GM19324 (cell line): Measurements from ENCODE around the gene DIP2C.
"Not testable (repeated sequence)": the region's sequence is repeated elsewhere in the genome, so short reads cannot be mapped to it uniquely, and the experiment has no call there.

Experiments used
- ATAC-seq: cut with Tn5 transposase; IDR thresholded peaks from one replicate; pipeline ENCODE4 v1.9.1; 2021; ENCODE audit warnings: mild to moderate bottlenecking, moderate library complexity; ENCODE audit not compliant: unreplicated experiment, low FRiP score

The DIP2C gene

DNA sequence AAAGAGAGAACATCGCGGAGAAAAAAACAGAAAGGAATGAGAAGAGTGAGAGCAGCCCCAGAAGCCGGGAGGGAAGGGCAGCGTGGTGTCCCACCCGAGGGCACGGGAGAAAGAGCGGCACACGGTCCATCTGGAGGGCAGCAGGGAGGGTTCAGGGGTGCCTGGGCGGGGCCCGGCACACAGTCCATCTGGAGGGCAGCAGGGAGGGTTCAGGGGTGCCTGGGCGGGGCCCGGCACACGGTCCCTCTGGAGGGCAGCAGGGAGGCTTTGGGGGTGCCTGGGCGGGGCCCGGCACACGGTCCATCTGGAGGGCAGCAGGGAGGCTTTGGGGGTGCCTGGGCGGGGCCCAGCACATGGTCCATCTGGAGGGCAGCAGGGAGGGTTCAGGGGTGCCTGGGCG lies 381.8 kb downstream of the DIP2C start:
- ATAC-seq = no peak

DNA sequence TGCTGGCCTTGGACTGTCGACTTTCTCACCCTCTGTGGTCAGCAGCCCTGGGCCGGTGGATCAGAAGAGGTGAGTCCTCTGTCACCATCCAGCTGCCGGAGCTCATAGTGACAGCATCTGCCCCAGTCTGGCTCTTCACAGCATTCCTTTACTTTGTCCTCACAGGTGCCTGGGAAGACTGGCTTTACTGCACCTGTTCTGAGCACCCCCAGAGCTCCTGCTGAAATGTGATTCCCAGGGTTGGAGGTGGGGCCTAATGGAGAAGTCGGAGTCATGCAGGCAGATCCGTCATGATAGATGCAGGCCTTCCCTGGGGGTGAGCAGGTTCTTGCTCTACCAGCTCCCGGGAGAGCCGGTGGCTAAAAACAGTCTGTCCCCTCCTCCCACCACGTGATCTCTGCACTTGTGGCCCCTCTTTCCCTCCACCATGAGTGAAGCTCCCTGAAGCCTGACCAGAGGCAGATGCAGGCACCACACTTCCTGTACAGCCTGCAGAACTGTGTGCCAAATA lies 382.7 kb downstream of the DIP2C start:
- ATAC-seq = no peak

DNA sequence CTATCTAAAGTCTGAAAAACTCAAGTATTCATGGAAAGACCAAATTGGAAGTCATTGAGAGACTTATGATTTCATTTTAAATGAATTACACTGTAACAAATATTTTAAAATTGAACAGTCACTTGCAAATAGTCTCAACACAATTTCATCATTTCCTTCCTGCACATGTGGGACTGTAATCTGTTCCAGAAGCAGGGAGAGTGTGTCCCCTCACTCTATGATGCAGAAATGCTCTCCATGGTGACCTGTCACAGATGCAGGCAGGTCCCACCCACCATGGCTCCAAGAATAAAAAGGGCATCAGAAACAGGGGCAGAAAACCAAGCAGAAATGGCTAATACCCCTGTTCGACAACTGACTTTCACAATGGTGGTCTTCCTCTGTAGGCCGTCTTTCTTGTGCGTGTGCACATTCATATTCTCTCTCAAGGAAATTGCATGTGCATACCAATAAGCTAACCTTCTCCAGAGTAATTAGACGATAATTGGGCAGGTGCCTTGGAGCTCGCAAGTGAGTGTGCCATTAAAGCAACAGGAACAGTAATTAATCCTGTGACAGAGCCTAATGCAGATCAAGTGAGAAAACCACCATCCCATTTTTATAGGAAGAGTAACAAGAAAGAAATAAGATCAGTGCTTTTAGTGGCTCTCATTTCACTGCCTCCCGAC lies 383.3 kb downstream of the DIP2C start:
- no peak for ATAC-seq

DNA sequence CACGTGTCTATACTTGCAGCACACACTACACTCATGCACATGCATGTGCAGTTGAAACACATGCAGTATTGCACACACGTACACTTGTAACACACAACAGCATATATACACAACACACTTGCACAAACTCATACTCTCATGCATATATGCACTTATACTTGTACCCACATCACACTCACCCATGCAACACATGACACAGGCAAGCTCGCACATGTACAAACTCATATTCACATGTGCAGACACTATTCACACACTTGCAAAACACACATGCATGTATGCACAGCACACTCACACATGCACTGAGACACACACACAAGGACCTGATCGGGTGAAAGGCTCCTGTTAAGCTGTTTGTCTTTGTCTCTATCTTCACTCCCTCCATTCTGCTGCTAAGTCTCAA lies 384.4 kb downstream of the DIP2C start:
- ATAC-seq = no peak

DNA sequence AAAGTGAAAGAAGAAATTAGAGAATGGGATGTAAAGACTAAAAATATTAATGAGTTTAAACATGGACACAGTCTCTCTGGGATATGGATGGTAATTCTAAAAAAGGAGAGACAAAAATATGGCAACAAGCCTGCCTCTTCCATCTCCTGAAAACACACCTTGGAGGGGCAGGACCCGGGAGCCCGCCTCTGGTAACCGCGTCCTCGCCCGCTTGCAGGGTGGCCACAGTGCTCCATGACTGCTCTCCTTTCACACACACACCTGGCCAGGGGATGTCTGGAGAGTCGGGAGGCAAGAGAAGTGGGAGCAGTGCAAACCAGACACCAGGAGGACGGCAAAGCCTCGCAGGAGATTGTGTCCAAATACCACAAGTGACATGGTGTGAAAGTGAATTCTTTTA lies 387.9 kb downstream of the DIP2C start:
- no peak for ATAC-seq

DNA sequence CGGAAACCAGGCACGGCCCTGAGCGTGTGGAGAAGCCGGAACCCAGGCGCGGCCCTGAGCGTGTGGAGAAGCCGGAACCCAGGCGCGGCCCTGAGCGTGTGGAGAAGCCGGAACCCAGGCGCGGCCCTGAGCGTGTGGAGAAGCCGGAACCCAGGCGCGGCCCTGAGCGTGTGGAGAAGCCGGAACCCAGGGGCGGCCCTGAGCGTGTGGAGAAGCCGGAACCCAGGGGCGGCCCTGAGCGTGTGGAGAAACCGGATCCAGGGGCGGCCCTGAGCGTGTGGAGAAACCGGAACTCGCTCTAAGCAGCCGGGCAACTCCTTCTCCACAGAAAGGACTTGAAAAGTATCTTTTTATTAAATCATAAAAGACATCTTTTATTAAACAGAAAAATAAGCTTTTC lies 388.9 kb downstream of the DIP2C start:
- ATAC-seq = not testable (repeated sequence)

DNA sequence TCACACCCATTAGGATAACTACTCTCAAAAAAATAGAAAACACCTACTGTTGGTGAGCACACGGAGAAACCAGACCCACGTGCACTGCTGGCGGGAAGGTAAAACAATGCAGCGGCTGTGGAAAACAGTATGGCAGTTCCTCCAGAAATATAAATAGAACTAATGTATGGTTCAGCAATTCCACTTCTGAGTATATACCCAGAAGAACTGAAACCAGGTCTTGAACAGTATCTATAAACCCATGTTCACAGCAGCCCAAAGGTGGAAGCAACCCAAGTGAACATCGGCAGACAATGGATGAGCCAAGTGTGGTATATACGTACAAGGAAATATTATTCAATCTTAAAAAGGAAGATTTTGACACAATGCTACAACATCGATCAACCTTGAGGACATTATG lies 389.5 kb downstream of the DIP2C start:
- no peak for ATAC-seq

DNA sequence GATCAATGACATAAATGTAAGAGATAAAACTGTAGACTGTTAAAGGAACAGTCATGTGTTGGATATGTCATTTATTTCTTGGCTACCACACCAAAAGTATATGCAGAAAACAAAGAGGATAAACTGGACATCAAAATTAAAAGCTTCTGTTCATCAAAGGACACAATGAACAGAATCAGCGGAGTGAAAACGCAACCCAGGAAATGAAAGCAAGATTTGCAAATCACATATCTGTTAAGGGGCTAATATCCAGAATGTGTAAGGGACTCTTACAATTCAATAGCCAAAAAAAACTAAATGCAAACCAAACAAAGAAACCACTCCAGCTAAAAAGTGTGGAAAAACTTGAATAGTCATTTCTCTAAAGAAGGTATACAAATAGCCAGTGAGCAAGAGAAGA lies 390.0 kb downstream of the DIP2C start:
- ATAC-seq = no peak

DNA sequence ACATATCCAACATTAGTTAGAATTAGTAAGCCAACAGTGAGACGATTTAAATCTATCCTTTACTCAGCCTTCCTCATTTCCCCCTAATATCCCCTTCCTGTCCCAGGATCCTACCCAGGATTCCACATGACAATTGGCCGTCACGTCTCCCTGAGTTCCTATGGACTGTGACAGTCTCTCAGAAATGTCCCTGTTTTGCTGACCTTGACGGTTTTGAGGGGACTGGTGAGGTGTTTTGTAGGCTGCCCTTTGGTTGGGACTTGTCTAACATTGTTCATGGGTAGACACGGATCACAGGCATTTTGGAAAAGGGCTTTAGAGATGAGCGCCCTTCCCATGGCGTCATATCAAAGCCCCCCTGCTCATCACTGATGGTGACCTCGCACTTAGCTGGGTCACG lies 391.4 kb downstream of the DIP2C start:
- no peak for ATAC-seq

DNA sequence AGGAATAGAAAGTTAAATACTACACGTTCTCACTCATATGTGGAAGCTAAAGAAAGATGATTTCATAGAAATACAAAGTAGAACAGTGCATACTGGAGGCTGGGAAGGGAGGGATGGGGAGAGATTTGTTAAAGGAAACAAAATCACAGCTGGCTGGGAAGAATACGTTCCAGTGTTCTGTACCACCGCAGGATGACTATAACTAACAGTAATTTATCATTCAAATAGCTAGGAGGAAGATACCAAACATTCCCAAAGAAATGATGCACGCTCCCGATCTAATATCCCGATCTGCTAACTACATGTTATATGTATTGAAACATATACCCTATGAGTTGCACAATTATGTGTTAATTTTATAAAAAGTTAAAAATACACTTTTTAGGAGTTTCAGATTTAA lies 391.9 kb downstream of the DIP2C start:
- ATAC-seq = no peak

DNA sequence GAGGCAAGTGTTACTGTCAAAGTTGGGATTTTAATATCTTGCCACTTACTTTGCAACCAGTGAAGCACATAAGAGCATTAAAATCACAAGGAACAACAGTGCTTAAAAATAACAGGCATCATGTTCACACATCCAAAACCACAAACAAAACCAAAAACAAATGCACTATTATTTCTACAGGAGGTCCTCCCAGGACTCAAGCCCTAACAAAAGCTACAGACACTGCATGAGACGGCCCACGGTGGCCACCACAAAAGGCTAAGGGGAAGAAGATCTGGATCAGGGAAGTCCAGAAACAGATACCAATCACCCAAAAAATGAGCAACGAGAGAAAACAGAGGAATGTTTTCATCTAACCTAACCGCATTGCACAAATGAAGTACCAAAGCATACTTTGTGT lies 395.8 kb downstream of the DIP2C start:
- no peak for ATAC-seq

DNA sequence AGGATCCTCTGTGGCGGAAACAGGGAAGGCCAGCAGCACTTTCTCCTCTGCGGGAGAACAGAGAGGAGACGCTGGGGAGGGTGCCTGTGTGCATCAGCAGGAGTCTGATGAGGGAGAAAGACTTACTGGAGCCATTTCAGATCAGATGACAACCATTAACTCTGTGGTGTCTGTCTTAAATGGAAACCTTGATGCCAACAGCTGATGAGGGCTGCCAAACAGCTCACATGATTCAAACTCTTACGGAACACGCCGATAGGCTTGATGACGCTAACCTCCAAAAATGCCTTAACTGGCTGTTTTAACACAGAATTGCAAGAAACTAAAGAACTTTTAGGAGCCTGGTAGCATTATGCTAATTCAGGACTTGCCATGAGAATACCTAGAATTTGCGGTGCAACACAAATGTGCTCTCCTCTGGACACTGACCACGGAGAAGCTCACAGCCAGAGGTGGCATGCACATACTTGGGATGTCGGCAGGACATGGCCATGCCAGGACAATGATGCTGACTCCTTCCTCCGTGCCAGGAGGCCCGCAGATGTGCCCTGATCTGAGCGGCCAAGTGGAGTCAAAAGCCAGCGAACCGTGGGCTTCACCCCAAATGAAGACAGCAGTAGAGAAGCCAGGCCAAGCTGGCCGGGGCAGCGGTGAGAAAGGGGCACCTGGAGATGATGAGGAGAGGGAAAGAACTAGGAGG lies 399.3 kb downstream of the DIP2C start:
- ATAC-seq = no peak

DNA sequence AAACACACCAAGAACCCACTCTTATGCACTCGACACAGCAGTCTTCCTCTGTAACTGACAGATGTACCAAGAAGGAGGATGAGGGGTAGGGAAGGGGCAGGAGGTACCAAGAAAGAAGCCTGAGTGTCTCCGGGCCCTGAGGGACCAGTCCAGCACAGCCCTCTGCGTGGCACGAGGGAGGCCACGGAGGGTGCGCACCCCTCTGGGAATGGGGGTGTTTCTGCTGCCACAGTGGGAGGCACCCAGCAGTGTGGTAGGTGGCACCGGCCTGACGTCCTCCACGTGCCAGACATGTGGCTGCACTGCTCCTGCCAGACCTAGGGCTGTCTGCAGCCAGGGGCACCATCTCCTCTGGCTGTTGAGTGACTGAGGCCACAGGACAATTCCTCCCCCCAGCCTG lies 399.9 kb downstream of the DIP2C start:
- ATAC-seq = no peak

DNA sequence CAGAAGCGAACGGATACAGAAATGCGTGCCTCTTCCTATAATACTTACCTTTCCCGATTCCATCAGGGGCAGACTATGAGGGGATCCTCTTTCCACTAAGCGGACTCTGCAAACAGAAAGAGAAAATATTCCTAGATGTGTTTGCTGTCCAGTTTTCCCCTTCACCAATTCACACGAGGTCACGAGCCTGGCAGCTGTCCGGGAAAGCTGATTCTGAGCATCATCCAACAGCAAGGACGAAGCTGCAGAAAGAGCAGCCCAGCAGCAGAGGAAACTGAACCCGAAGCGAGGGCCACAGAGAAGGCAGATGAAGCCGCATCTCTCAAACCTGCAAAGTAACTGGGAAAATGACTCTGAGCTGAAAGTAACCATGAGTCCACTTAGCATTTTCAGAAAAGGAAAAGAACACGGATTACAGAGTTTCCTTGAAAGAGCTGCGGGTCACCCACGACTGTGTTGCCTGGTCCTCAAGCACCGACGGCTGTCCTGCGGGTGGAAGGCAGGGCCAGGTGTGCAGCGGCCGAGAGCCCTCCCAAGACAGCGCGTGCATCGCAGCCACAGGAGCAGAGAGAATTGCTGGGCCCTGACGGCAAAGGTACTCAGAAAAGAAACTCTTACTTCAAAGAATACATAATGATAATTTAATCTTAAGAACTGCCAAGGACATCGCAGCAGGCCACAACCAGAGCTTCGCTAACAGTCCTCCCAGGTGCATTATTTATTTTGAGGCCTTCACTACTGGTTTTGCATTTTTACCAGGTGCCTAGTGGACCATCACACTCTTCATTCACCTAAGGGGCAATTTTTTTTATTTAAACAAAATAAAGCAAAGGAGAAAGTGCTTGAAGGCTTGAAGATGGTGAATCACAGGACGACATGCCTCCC lies 400.9 kb downstream of the DIP2C start:
- ATAC-seq = no peak

DNA sequence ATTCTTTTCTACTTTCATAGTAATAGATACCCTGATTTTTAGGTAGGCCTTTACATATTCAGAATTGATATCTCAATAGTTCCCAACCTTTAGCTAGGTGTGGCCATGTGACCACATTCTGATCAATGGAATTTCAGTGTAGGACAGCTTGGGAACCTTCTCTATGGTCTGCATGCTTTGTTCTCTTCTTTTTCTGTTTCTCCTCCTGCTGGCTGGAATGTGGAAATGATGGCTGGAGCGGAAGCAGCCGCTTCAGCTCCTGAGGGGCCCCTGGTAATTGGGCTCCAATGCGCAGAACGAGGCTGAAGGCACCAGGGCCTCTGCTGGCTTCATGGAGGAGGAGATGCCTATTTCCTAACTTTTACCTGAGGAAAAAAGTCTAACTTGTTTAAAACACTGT lies 401.7 kb downstream of the DIP2C start:
- ATAC-seq = no peak

DNA sequence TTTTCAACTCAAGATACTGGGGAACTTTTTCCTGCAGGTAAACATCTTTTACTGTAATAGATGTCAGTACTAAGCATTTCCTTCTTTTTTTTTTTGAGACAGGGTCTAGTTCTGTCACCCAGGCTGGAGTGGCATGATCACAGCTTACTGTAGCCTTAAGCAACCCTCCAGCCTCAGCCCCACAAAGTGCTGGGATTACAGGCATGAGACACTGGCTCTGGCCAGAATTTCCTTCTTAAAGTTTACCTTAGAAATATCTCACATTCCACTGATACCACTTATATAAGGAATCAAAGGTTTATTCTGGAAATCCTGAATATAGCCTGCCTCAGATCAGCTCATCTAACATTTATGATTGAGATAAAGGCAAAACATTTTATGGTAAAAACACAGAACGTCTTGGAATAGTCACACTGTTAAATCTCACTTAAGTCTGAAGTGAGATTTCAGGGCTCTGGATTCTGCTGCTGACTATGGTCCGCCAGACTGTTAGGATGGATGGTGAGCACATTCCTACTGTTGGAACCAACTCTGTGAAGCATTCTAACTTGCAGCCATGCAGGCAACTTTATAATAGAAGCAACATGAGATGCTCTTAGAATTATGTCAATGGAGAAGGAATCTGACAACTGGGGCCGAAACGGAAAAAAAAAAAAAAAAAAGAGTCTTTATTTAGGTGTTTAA lies 402.3 kb downstream of the DIP2C start:
- no peak for ATAC-seq

DNA sequence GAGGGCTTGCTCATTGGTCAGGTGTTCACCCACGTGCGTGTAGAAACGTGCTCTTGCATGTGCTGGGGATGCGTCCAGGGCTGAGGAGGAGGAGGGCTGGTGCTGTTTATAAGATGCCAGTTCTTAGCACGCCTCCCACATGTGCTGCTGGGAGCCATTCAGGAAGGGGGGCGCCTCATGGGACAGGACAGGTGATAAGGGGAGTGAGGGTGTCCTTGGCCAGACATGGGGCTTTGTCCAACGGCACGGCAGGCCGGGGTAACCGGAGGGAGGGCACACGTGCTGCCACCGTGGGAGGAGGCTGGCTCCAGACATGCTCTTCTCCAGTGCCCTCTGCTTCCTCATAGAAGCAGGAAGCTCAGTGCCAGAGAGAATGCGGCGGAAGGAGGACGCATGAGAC lies 404.3 kb downstream of the DIP2C start:
- ATAC-seq = no peak

DNA sequence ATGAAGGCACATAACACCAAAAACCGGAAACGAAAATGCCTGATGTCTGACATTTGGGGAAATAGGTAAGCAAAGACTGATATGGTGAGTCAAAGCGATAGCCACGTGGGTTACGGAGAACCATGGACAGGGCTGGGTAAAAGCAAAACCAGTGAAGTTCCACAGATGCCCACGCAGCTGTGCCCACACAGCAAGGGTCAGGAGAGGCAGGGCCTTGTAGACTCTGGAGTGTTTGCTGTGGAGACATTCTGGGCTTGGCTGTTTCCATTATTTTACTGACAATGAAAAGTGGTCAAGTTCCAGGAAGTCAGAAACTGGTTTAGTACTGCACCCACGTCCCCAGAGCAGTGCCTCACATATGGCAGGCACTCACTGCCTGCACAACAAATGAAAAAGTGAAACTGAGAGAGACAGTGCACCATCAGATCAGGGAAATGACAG lies 405.5 kb downstream of the DIP2C start:
- ATAC-seq = peak; percentile 74

DNA sequence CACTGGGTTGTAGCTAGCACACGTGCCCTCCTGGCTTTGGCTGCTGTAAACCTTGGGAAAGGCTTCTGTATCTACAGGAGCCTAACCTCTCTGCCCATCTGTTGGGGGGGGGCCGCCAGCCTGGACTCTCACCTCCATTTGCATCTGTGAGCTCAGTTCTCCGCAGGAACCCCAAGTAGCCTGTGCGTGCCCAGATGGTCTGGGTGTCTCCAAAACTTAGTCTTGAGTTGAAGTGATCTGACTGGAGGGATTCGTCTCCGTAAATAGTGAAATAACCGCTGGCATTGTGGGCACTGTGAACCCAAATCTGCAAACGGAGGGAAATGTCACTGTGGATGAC lies 406.4 kb downstream of the DIP2C start:
- no peak for ATAC-seq

DNA sequence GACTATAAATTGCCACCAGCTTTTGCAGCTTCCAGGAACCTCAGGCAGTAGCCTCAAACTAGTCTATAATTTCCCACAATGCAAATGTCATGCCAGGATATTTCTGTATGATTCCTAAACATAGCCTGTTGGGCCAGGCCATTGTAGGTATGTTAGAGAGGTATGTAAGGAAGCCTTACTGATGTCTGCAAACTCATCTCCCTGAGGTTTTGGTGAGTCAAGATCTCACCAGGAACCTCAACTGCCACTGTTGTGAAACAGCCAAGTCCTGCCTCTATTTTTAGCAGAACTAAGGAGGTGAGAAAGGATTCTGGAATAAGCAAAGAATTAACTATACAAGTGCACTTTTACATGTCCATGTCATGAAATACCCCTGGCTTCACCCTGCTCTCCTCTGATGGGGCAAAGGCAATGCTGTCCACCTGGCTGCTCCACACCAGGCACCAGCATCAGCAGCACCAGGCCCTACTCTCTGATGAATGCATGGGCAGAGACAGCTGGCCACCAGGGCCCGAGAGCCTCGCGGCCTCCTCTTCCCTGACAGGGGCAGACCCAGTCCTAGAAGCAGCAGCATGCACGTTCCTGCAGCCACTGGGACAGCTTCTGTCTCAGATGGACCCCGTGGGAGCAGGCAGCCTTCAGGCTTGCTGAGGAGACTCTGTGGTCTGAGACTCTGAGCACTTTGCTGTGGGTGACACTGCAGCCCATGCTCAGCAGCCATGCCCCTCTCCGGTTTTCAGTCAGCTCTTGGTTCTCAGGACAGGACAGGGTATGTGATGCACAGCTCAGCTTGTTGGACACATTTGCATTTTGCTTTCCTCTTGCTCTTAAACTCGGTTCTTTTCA lies 407.0 kb downstream of the DIP2C start:
- ATAC-seq = no peak
